HepG2 (cell line): ENCODE measurements around the gene PLA2G4F.

Source experiments
- JUND ChIP-seq: sonication (generic); formaldehyde crosslinking; IDR thresholded peaks from 2 replicates; pipeline ENCODE4 v1.8.0; 2022; ENCODE audit warnings: mild to moderate bottlenecking, missing genetic modification reagents
- KLF13 ChIP-seq: sonication (generic); formaldehyde crosslinking; IDR thresholded peaks from 2 replicates; pipeline ENCODE4 v1.4.0; 2020; ENCODE audit warnings: mild to moderate bottlenecking, missing genetic modification reagents
- MED1 ChIP-seq: sonication (generic); formaldehyde crosslinking; IDR thresholded peaks from 2 replicates; pipeline ENCODE4 v1.4.0; 2020; ENCODE audit warnings: missing genetic modification reagents
- TF ChIP-seq, protein P1 (sequence below), 2 experiments: sonication (generic) in 1 of 2; formaldehyde crosslinking in 1 of 2; IDR thresholded peaks; 2 replicates each; pipeline versions ENCODE4 v1.4.0 to v1.6.1; 2018 to 2020; ENCODE audit warnings: missing genetic modification reagents in 2 of 2, borderline replicate concordance in 1 of 2, low read depth in 1 of 2, mild to moderate bottlenecking in 1 of 2, missing biosample characterization in 1 of 2
- TF ChIP-seq, protein P2 (sequence below): sonication (generic); formaldehyde crosslinking; IDR thresholded peaks from 2 replicates; pipeline ENCODE4 v1.5.0; 2020; ENCODE audit warnings: mild to moderate bottlenecking, missing genetic modification reagents, moderate library complexity

DNA sequence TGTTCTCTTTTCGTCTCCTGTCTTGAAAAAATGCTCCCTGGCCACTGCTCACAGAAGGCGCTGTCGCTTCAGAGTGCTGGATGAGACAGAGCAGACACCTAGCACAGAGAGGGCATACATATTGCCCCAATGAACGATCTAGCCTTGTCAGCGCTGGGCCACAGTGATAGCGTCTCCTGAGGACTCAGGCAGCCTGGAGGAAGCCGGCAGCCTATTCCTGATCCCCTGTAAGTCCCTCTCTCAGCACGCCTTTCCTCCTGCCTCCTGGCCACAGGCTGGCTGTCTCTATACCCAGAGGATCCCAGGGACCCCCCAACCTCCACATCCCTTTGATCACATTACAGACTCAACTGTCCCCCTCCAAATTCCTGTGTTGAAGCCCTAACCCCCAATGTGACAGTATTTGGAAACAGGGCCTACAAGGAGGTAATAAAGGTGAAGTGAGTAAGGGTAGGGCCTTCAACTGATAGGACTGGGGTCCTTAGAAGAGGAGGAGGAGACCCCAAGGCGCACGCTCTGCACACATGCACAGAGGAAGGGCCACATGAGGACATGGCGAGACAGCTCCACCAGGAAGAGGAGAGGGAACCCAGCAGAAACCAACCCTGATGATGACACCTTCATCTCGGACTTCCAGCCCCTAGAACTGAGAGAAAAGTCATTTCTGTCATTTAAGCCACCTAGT lies 7.5 kb downstream of the PLA2G4F start:
- TF ChIP-seq, protein P1, sequence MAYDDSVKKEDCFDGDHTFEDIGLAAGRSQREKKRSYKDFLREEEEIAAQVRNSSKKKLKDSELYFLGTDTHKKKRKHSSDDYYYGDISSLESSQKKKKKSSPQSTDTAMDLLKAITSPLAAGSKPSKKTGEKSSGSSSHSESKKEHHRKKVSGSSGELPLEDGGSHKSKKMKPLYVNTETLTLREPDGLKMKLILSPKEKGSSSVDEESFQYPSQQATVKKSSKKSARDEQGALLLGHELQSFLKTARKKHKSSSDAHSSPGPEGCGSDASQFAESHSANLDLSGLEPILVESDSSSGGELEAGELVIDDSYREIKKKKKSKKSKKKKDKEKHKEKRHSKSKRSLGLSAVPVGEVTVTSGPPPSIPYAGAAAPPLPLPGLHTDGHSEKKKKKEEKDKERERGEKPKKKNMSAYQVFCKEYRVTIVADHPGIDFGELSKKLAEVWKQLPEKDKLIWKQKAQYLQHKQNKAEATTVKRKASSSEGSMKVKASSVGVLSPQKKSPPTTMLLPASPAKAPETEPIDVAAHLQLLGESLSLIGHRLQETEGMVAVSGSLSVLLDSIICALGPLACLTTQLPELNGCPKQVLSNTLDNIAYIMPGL (CRISPR knock-in tag; IDR thresholded peaks at IDR 0.05; ENCODE audit: borderline replicate concordance in 1 of 2, low read depth in 1 of 2), result no peak
- TF ChIP-seq MED1 (CRISPR knock-in tag), result no peak
- TF ChIP-seq JUND (CRISPR knock-in tag), result no peak
- TF ChIP-seq KLF13 (CRISPR knock-in tag), result no peak
- TF ChIP-seq, protein P2, sequence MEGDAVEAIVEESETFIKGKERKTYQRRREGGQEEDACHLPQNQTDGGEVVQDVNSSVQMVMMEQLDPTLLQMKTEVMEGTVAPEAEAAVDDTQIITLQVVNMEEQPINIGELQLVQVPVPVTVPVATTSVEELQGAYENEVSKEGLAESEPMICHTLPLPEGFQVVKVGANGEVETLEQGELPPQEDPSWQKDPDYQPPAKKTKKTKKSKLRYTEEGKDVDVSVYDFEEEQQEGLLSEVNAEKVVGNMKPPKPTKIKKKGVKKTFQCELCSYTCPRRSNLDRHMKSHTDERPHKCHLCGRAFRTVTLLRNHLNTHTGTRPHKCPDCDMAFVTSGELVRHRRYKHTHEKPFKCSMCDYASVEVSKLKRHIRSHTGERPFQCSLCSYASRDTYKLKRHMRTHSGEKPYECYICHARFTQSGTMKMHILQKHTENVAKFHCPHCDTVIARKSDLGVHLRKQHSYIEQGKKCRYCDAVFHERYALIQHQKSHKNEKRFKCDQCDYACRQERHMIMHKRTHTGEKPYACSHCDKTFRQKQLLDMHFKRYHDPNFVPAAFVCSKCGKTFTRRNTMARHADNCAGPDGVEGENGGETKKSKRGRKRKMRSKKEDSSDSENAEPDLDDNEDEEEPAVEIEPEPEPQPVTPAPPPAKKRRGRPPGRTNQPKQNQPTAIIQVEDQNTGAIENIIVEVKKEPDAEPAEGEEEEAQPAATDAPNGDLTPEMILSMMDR (CRISPR knock-in tag), result no peak
